GM21723 (cell line): ENCODE results near the gene ENPP6.
A peak's percentile ranks its signal among the peaks of the same experiment; 100 is the strongest.

ENCODE experiments used
- ATAC-seq: cut with Tn5 transposase; IDR thresholded peaks from one replicate; pipeline ENCODE4 v1.9.1; 2021; ENCODE audit warnings: mild to moderate bottlenecking, moderate library complexity; ENCODE audit not compliant: unreplicated experiment

Gene ENPP6

DNA sequence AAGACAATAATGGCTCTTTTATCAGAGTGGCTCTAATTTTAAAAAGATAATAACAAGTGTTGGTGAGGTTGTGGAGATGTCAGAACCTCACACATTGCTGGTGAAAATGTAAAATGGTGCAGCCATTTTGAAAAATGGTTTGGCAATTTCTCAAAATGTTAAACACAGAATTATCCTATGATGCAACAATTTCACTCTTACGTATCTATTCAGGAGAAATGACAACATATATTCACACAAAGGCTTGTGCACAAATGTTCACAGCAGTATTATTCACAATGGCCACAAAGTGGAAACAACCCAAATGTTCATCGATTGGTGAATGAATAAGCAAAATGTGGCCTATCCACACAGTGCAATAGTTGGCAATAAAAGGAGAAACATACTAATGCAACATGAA is 24.7 kb downstream of the ENPP6 start:
- ATAC-seq, result no peak

DNA sequence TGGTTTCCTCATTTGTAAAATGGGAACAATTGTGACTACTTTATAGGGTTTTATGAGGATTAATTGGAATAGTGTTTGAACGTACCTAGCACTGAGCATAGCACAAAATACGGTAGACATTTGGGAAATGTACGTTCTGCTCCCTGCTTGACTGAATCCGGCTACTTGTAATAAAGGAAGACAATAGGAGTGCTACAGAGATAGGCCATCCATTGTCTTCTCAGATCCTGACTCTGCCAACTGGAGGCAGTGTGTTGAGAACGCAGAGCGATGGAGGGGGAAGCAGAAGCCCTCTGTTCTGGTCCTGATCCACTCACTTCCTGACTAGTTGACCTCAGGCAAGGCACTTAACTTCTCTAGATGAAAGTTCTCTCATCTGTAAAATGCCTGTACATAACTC is 26.4 kb downstream of the ENPP6 start:
- no peak for ATAC-seq

DNA sequence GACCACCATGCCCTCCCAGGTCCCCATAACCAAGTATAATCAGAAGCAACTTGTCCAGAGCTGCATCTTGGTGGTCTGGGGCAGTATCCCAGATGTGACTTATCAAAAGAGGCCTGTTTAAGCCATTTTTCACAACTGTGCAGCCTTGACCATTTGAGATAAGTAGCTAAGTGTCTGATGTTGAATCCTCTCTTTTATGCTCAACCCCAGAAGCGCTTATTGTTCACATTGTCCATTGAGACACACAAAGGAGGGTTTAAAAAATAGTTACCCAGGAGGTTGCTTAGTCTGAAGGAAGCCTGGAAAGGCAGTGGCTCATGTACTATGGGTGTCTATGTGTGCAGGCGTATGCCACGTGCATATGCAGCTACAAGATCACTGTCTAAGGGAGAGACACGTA is 27.0 kb downstream of the ENPP6 start:
- ATAC-seq, result no peak

DNA sequence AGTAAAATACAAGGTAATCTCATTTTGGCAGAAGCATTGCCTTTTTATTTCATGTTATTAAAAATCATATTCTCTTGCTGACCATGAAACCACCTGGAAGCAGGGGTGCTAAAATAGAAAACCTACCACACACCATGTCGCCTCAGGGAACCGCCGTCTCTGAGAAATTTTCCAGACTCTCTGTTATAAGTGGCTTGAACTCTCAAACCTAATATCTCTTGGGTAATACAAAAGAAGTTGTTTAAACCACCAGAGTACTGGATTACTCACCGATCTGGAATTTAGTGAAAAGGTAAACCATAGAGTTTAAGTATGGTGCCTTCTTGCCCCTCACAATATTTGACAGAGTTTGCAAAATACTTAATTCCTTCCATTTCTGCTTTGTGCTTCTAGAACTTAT is 27.7 kb downstream of the ENPP6 start:
- ATAC-seq, result no peak

DNA sequence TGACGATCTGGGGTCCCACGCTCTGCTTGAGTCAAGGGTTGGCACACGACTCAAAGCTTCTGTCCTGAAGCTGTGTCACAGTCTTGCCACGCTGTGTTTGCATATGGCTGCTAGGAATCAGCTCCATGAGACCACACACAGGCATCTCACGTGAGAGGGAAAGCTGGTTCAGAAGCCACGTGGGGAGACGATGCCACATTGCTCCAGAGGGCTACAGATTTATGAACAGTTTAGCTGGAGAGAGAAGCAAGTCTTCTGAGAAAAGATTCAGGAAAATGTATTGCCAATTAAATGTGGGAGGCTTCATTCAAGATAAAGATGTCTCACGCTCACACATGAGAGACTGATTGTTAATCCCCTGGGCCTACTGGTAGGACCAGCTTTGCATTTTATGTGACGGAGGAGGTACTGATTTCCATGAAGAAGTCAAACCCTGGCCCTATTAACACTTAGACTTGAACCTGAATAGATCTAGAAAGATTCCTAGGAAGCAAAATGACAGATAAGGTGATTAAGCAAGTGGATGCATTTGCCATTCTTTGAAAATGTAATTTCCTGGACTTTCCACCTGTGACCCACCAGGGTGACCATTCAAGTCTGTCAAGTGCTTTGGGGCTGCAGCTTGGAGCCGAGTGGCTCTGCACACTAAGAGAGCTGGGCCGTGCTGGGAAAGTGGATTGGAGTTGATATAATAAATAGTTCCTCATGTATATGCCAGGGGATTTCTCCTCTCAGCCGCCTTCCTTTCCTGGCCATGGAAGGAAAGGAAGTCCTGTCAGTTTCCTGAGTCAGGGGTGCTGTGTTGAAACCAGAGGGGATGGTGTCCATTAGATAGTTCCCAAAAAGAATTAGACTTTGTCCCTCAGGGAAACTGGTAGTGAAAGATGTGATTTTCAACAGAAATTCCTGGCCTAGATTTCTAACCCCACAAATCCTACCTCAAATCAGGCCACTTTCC is 29.0 kb downstream of the ENPP6 start:
- no peak for ATAC-seq

DNA sequence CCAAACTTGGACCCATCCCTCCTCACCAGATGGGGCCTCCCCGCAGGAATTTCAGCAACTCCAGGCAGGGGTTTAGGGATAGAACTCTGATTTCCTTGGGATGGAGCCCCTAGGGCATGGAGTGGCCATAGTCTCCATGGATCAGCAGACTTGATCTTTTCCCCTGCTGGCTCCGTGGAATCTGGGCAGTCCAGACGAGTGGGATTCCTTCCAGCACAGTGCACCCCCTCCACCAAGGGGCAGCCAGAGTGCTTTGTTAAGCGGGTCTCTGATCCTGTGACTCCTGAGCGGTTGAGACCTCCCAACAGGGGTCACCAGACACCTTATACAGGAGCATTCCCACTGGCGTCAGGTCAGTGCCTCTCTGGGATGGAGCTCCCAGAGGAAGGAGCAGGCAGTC is 40.4 kb downstream of the ENPP6 start:
- no peak for ATAC-seq

DNA sequence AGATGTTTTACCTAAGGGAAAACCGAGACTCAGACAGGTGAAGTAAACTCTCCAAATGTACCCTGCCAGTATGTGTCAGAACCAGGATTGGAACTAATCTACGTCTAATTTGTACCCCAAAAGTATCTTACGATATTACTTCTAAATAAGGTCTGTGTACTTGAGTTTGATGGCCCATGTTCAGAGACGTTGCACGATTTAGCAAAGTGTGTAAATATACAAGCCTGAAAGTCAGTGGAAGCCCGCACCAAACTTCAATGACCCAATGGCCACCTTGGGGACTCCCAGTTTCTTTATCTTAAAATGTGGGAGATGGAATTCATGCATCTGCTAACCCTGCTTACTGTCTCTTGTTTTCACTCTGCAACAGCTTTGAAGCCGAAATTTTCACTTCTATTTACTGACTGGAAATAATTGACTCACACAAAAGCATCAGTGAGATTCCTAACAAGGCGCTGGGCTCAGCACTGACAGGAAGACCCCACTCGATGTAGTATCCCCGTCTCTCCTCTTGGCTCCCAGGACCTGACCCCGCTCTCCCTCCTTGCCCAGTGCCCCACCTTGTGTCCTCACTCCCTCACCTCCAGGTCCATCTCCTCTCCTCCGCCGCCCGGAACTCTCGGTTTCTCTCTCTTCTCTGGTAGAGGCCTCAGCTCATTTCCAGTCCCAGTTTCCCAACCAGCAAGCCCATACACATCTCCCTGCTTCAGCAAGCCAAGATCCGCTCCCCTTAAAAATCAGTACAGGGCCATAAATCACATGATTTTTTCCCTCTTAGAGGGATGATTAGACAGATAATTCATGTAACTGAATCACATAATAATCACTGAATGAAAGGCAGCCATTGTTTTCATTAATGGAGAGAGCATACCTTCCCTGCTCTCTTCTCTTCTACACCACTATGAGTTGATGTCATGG is 42.8 kb downstream of the ENPP6 start:
- no peak for ATAC-seq

DNA sequence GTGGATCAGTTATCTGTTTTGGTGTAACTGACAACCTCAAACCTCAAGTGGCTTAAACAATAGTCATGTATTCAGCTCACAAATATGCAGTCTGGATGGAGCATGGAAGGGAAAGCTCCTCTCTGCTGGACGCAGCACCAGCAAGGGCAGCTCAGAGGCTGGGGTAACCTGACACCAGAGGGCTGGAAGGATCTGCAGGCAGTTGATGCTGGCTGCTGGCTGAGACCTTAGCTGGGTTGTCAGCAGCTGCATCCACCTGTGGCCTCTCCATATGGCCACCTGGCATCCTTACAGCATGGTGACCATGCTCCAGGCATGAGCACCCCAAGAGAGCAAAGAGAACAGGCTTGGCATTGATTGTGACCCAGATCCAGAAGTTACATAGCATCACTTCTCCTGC is 46.7 kb downstream of the ENPP6 start:
- no peak for ATAC-seq

DNA sequence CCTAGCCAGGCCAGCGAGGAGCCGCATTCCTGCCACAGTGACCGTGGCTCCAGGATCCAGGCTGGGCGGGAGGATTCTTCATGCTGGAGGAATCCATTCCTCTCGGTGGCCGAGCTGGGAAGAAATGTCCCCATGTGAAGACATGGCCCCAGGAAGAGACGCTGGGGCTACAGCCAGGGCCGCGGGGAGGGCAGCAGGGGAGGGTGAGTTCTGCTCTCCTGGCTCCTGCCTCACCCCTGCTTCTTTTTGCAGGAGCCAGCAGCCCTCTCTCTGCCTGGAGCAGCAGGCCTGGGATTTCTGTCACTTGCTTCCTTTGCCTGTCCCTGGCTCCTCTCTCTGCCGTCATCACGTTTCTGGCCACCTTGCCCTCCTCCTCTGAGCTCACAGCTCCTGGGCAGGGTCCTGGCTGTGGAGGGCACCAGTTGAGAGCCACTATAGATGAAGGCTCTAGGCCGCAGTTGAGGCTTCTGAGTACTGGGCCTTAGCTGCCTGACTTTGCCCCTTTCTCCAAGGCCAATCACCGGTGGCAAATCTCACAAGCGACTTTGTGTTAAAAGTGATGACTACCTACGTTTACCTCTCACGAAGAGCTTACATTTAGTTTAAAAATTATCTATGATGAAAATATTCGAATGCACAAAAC is 48.3 kb downstream of the ENPP6 start:
- ATAC-seq, result no peak

DNA sequence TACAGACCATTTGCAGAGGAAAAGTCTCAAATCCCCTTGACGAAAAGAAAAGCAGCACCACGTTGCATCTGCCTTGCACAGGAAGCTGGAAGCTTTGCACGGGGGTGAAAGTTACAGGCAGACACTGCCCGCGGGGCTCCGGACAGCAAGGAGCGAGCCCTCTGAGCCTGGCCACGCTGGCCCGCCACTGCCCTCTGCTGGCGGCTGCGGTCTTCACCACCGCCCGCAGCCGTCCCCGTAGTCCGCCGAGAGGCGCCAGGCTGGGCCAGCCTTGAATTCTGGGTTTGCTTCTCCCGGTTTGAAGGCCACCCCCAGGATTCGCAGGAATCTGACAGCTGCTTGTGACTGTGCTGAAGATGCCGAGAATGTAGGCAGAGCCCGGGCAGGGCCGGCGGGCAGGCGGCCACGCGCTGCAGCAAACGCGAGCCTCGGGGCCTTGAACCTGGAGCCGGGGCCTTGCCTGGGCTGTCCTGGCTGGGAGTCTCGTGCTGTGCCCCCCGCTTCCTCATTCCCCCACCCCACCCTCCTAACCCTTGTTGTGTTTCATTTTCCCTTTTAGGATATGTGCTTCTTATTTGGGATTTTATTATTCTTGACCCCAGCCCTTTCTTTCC is 49.2 kb downstream of the ENPP6 start:
- peak; percentile 81 for ATAC-seq

DNA sequence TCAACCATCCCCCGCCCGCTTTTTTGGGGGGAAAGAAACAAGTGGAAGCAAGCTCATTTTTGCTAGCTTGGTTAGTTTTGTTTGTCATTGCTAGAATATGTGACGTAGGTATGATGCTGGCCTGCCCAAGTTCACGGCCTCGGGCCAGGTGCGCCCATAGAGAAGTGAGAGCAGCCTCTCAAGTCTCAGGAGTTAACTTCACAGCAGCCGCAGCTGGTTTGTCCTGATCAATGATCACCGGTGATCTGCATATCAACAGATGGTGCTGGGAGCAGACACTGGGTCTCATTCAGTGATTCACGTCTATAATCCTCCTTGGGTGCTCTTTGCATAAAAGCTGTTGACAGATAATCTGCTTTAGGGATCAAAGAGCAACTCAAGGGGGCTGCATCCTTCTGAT is 50.1 kb downstream of the ENPP6 start:
- peak; percentile 92 for ATAC-seq

DNA sequence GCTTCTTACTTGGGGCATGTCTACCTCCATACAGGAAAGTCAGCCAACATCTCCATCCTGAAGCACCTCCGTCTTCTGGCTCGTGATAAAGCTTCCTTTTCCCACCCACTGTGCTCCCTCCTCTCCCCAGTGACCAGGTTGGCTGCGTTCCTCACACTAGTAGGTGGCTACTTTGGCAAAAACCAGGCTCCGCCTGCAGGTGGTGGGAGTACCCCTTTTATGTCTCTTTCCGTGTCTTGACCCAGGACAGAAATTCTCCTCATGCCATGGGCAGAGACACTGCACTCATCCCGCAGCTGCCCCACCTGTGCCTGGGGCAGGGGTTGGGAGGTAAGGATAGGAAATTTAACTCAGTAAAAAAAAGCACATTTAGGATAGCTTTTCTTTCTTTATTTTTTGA is 50.9 kb downstream of the ENPP6 start:
- ATAC-seq, result no peak

DNA sequence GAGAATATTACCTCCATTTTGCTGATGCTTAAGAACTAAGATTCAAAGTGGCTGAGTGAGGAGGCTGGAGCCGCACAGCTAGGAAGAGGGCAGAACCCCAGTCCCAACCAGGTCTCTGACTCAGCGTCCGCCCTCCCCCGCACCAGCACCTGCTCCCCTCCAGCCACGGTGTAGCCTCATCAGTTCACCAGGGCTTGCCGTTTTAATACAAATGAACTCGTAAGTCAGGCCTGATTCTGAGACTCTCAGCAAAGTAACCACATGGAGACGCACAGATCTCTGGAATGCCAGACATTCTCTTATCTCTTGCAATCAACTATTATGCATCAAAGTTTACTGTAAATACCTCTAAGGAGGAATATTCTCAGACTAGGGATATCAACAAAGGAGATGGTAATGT is 52.4 kb downstream of the ENPP6 start:
- ATAC-seq, result no peak

DNA sequence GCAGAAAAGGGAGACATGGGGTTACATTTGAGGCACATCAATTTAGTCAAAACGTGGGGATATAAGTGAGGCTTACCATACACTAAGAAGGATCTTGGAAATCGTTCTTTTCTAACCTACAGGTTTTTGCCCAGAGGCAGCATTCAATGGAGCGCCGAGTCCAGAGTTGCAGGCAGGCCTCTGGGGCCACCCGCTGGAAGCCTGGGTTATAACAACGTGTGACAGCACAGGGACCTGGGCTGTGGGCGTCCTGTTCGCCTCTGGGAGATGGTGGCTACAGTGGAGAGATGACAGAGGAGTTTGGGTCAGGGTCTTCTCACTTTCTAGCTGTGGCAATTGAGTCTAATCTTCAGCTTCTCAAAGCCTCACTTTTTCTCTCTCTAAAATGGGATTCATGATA is 53.9 kb downstream of the ENPP6 start:
- ATAC-seq, result no peak

DNA sequence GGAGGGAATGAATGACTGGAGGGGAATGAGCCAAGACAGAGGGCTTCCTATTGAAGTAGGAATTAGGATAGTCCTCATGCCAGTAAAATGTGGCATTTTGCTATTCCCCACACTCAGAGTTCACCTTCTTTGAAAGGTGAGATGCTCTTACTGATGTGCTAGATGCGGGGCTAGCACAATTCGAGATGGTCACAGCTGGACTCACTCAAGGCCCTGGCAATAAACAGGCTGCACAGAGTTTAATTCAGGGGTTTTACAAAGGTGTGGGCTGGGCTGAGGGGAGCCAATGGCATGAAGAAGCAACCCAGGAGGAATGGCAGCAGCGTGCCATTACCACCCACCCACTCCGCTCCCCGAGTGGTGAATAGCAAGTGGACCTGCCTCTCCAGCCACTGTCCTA is 55.1 kb downstream of the ENPP6 start:
- ATAC-seq, result no peak

DNA sequence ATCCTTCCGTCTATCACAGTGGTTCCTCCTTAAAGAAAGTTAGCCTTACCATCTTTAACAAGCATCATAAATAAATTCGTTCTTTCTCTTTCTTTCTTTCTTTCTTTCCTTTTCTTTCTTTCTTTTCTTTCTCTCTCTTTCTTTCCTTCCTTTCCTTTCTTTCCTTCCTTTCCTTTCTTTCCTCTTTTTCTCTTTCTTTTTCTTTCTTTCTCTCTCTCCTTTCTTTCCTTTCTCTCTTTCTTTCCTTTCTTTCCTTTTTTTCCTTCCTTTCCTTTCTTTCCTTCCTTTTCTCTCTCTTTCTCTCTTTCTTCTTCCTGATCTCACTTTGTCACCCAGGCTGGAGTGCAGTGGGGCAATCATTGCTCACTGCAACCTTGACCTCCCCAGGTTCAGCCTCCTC is 60.4 kb downstream of the ENPP6 start:
- no peak for ATAC-seq

DNA sequence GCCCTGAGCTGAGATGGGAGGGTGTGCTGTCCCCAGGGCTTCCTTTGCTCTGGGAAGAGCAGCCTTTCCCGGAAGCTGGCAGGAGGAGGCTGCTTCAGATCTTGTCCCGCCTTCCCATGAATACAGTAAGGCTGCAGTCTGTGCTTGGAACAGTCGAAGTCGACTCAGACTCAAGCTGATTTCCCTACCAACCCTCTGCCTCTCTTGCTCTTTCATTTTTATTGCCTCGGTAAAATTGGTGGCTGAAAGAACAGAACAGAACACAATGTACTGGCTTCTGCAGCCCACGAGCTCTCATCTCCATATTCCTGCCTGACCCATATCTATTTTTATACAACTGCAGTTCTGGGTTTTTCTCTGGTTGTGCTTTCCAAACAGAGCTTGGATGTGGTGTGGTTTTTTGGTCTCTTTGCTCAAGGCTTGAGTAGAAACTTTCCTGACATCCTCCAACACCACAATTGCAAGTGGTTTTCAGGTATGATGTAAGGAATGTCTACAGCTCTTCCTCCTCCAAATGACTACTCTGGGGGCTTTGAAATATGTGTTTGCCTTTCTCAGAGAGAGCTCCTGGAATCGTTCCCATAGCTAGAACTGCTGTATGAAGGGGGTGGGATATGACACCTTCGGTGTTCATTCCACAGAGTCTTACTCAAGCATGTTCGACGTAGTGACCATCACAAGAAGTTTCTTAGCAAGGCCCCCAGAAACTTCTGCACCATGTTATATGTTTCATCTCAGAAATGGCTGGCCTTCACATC is 61.3 kb downstream of the ENPP6 start:
- ATAC-seq, result no peak

DNA sequence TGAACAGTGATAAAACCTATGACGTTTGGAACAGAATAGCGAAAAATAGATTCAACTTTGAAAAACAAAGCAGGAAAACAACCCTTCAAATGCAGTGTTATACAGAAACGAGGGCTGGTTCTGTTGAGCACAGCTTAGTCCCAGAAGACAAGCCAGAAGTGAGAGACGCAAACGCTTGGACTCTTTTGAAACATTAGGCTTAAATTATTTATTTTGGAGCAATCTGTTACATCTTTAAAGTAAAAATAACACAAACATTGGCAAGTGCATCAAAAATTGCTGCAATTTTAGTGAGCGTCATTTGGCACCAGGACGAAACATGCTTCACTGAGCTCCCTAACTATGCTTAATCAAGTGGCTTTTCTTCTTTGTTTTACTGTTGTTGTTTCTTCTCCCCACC is 63.5 kb downstream of the ENPP6 start:
- ATAC-seq, result no peak

DNA sequence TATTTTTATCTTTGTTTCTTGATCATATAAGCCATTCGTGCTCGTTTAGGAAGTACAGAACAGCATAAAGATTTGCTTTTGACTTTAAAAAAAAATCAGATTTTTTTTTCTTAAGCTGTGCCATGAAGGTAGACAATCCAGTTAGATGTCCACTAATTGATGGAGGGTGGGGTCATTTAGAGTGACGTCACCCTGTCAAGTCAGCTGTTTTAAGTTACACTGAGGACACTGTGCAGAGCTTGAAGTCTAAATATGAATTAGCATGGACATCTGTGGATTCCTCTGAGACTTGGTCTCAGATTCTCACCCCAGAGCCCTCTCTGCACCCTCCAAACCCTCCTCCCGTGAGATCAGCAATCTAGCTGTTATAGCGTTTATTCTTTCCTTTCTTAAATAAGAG is 63.9 kb downstream of the ENPP6 start:
- no peak for ATAC-seq

DNA sequence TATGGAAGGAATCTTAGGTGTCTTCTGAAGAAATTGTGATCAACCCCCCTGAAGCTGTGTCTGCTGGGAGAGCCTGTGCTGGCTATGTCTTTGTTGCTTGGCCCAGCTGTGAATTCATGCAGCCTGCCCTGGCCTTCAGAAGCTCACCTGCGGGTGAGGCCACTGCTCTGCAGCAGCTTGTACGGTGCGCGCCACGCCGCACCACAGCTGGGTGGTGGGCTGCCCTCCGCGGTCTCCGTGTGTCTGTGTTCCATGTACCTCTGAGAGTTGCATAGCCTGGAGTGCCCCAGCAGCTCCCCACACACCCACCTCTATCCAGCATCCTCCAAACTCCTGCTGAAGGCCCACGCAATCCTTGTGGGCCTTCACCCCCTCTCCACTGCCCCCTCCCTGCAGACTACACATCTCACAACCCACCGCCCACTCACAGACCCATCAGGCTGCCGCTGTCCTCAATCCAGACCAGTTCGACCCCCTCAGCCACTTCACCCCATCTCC is 65.6 kb downstream of the ENPP6 start:
- ATAC-seq, result no peak
